Measurements from ENCODE around the gene ANKS1B.

ANKS1B gene

GRCh38 chr12:98935847-98936246 lies 1048.9 kb downstream of the ANKS1B start:
- DNase-seq (ENCODE audit: low read depth), result no peak

DNA sequence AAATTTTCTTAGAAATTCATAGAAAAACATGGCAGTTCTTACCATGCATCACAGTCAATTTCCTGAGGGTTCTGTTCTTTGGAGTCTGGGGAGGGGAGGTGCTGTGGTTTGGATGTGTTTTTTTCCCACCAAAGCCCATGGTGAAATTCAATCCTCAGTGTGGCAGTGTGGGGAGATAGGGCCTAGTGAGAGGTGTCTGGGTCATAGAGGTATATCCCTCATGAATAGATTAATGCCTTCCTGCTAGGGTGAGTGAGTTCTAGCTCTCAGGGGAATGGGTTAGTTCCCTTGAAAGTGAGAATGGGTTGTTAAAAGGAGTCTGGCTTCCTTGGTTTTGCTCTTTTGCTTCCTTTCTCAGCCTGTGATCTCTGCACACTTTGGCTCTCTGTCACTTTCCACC lies 1061.9 kb downstream of the ANKS1B start:
- DNase-seq (ENCODE audit: low read depth), result no peak

DNA sequence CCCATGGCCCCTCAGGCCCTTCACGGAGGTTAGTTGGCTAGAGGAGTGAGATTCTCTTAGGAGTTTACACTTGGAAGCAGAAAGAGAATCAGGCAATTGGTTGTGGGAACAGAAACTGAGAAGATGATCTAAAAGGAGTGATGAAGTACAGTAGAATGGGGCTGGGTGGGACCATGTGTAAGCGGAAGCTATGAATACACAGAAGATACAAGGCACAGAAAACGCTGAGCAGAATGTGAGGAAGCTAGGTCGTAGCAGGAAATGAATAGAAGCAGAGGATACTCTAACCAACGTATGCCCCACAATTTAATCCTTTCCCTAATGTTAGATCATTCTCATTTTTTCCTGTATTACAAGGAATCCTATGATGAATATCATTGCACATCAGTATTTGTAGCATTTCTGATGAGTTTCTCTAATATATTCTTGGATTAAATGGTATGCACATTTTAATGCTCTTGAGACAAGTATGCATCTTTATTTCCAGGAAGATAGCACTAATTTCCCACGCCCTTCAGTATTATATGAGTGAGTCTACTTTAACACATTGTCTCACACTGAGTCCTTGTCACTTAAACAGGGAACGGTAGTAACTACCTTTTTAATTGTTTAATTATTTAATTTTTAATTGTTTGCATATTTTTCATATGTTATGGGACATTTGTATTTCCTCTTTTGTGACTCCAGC lies 1066.4 kb downstream of the ANKS1B start:
- no peak for DNase-seq (ENCODE audit: low read depth)

- no peak for DNase-seq (ENCODE audit: low read depth)
Observed at GRCh38 chr12:98916106-98916505, 1068.6 kb downstream of the ANKS1B start.

GRCh38 chr12:98912401-98912974 lies 1072.2 kb downstream of the ANKS1B start:
- DNase-seq (ENCODE audit: low read depth), result no peak

DNA sequence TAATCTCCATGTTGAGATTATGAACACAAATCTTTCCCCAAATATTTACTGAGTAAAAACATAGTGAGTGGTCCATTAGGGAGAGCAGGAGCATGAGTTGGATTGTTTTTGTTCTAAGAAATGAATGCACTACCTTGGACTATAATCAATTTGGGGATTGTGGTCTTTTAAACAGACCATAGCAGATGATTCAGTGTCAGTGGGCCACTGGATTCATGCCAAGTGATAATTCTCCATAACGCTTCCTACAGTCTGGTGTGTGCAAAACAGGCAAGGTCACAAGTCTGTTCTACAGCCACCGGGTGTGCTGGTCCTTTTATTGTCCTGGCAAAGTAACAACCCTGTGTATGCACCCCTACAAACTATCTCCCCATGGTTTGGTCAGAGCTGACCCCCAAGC lies 1073.3 kb downstream of the ANKS1B start:
- DNase-seq (ENCODE audit: low read depth), result no peak

DNA sequence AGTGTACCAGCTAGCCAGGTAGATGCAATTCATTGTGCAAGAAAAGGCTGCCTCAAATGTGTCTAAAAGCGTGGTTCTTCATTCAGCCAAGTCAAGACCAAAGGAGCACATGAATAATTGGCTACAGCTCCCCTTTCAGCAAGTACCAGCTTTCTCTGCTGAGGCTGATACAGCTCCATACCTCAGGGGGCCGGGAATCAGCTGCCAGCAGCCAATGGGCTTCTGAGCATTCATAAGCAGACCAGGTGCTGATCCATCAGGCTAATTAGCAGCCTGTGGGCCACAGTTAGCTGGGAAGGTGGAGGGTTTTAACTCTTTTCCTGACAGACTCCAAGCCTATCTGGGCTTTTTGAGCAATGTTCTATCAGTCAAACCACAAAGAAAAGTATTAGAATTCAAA lies 1075.0 kb downstream of the ANKS1B start:
- no peak for DNase-seq (ENCODE audit: low read depth)

GRCh38 chr12:98908866-98909265 lies 1075.9 kb downstream of the ANKS1B start:
- DNase-seq (ENCODE audit: low read depth), result no peak

GRCh38 chr12:98903875-98904274 lies 1080.9 kb downstream of the ANKS1B start:
- no peak for DNase-seq (ENCODE audit: low read depth)

GRCh38 chr12:98901189-98901588 lies 1083.5 kb downstream of the ANKS1B start:
- DNase-seq (ENCODE audit: low read depth), result no peak

DNA sequence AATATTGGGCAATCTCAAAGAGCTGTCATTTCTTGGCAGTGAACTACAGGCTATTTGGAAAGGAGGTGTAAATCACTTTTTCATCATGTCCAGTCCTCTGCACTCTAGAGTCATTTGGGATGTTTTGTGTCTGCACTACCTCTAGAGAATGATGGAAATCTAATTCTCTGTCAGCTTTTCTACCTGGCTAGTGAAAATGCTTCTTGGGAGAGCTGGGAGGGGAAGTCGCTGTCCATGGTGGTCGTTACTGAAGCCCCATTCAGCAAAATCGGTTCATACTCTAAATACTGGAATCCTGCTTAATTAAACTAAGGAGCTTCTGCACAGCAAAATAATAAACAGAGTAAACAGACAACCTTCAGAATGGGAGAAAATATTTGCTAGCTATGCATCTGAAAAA lies 1087.8 kb downstream of the ANKS1B start:
- DNase-seq (ENCODE audit: low read depth), result no peak

GRCh38 chr12:98895086-98895651 lies 1089.6 kb downstream of the ANKS1B start:
- DNase-seq (ENCODE audit: low read depth), result no peak

- no peak for DNase-seq (ENCODE audit: low read depth)
Observed at GRCh38 chr12:98894412-98895085, 1090.2 kb downstream of the ANKS1B start.

DNA sequence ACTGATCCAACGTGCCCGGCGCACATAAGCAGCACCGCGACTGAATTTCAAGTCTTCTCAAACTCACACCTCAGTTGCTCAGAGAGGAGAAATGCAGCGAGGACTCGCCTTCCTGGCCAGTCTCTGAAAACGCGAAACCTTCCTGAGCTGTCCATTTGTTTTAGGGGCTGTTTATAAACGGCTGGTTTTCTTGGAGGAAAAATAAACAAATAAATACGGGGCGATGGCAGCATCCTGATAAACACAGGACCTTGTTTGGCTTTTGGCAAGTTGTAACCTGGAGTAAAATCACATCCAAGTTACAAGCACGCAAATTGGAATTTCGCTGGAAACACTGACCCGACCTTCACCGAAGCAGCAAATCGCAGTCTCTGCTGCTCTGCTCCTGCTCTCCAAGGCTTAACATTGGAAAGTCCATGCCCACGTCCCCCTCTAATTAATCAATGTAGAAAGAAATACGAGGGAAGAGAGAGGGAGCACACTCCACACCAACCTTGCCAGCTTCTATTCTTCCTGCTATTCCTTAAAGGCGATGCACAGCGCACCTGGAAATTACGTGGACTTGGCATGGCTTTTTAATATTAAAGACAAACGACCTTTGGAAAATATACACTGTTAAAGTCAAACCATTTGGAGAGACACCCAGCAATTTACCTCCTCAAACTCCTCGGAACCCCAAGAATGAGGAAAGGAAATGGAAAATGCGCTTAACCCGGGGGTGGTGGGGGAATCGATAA lies 1090.9 kb downstream of the ANKS1B start:
- DNase-seq (ENCODE audit: low read depth), result no peak

GRCh38 chr12:98893126-98893674 lies 1091.5 kb downstream of the ANKS1B start:
- no peak for DNase-seq (ENCODE audit: low read depth)

GRCh38 chr12:98885778-98886177 lies 1099.0 kb downstream of the ANKS1B start:
- DNase-seq (ENCODE audit: low read depth), result no peak

DNA sequence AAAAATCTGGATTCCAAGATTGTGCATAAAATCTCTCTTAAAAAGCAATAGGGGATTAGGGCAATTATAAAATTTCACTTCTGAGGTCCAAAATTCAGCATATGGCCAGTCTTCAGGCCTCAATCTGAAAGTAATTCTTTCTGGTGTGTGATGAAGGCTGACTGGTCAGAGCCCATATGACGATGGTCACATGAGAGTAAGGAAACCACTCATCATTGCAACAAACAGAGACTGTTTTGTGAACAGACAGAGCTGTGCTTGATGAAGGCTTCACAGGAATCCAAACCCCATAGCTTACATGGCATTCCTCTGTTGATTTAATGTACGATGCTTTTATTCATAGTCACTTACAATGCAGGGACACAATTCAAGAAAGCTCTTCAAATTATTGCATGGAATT lies 1101.5 kb downstream of the ANKS1B start:
- no peak for DNase-seq (ENCODE audit: low read depth)

GRCh38 chr12:98882526-98882925 lies 1102.2 kb downstream of the ANKS1B start:
- no peak for DNase-seq (ENCODE audit: low read depth)

DNA sequence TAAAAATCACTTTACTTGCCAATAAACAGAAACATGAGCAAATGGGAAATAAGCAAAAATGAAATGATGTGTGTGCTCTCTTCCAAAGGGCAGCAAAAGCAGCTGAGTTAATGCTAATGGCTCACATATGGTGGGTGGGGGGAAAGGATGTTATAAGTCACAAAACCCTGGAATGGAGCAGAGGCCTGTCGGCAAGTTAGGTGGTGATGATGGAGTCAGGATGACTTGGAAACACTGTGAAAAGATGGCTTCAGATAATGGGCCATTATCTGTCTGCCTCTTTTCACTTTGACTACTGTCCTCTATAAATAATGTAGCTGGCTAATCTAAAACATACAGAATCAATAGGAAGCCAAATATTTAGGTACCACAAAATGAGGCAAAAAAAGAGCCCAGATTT lies 1111.0 kb downstream of the ANKS1B start:
- no peak for DNase-seq (ENCODE audit: low read depth)

GRCh38 chr12:98870504-98870903 lies 1114.2 kb downstream of the ANKS1B start:
- DNase-seq (ENCODE audit: low read depth), result no peak

GRCh38 chr12:98869886-98870503 lies 1114.7 kb downstream of the ANKS1B start:
- no peak for DNase-seq (ENCODE audit: low read depth)

DNA sequence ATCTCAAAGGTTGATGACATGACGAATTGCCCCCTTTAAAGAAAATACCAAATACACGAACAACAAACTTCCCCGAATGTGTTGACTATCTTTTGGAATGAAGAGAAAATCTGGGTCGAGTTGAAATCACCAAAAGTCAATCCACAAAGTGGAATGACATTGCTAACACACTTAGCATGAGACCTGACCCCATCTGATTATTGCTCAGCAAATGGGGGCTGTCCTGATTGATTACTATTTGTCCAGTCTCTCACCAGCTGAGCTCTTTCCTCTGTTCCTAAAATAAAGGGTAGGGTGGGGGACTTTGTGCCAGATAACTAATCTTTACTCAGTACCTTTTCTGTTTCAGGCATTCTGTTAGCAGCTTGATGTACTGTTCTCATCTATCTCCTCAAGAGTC lies 1116.2 kb downstream of the ANKS1B start:
- DNase-seq (ENCODE audit: low read depth), result no peak
